ENCODE results near the gene MIEN1.
"Not testable (repeated sequence)": the region's sequence is repeated elsewhere in the genome, so short reads cannot be mapped to it uniquely, and the experiment has no call there.

The MIEN1 gene

DNA sequence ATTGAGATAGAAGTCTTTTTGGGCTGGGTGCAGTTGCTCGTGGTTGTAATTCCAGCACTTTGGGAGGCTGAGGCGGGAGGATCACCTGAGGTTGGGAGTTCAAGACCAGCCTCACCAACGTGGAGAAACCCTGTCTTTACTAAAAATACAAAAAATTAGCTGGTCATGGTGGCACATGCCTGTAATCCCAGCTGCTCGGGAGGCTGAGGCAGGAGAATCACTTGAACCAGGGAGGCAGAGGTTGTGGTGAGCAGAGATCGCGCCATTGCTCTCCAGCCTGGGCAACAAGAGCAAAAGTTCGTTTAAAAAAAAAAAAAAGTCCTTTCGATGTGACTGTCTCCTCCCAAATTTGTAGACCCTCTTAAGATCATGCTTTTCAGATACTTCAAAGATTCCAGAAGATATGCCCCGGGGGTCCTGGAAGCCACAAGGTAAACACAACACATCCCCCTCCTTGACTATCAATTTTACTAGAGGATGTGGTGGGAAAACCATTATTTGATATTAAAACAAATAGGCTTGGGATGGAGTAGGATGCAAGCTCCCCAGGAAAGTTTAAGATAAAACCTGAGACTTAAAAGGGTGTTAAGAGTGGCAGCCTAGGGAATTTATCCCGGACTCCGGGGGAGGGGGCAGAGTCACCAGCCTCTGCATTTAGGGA, 31.0 kb downstream of the MIEN1 start:
- not testable (repeated sequence) for DNase-seq (ENCODE audit: low read depth)

DNA sequence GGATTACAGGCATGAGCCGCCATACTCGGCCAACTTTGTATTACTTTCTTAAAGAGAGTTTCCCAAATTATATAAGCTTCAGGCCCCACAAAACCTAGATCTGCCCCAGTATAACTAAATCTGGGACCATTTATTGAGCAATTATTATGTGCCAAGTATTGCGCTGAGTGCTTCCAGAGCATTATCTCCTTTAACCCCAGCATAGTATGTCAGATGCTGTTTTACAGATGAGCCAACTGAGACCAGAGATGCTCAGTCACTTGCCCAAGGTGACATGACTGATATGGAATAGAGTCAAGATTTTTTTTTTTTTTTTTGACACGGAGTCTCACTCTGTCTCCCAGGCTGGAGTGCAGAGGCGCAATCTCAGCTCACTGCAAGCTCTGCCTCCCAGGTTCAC, 32.4 kb downstream of the MIEN1 start:
- no peak for DNase-seq (ENCODE audit: low read depth)

DNA sequence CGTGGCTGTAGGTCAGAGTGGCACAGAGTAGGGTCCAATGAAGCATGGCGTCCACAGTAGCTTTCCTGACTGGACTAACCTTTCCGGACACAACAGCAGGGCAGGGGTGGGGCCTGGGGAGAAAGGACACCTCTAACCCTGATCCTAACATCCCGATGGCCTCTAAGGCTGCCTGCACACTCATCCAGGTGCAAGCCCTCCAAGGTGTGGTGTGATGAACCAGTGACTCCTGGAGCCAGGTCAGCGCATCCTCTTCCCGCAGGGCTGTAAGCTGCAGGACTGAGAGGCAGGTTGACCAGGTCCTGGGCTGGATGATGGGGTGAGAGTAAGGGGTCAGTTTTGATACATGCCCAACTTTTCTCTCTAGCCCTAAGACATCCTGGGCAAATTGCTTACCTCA, 33.6 kb downstream of the MIEN1 start:
- no peak for DNase-seq (ENCODE audit: low read depth)

DNA sequence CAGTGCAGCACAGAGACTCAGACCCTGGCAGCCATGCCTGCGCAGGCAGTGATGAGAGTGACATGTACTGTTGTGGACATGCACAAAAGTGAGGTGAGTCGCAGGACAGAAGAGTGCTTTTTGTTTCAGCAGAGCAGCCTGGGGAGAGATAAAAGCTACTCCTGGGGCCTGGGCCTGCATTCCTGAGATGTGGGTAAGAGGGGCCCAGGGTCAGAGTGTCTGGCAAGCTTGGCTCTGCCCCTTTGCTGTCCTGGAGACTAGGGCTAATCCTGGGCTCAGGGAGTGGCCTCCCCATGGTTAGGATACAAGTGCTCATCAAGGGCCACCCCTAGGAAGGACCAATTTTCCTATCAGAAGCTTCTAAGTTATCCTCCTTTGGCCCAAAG, 35.2 kb downstream of the MIEN1 start:
- no peak for DNase-seq (ENCODE audit: low read depth)

DNA sequence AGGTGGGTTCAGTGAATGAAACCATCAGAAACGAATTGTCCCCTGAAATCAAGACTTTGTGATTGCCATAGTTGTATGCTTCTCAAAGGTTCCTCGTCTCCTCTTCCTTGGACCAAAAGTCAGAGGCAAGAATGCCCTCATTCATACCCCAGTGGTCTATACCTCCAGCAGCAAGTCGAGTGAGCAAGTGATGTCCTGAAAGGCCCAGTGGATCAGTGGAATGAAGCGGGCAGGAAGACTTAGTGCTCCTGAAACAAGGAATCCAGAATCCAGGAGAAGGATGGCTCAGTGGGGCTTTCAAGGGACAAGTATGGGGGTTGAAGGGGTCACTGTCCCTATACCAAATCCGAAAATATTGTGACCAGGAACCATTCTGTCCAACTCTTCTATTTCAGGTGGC, 35.7 kb downstream of the MIEN1 start:
- no peak for DNase-seq (ENCODE audit: low read depth)

DNA sequence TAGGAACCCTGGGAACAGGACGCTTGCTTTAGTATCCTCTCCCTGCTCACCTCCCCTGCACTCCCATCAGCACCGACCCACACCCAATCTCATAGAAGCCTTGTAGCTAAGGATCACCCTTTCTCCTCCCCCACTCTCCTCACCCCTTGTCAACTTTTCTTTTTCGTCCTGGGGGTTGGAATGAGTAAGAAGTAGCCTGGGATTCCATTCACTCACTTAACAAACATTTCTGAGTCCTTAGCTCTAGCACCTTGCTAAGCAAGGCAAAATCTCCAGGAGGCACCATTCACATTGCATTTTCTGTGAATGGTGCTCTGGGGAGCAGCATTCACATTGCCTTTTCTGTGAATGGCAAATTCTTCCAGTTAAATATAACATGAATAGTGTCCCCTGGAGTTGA, 41.4 kb downstream of the MIEN1 start:
- no peak for DNase-seq (ENCODE audit: low read depth)

DNA sequence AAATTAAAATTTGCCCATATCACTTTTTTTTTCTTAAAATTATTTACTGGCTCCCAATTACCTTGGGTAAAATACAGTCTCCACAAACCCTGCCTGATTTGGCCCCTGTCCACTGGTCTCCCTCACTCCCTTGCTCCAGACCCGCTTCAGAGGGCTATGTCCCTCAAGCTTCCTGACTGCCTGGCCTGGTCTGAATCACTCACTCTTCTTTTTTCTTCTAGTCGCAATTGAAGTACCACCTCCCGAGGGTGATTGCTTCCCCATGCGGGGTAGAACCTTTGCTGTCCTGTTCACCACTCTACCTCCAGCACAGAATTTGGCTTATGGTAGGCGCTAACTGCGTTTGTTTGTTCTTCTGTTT, 41.9 kb downstream of the MIEN1 start:
- no peak for DNase-seq (ENCODE audit: low read depth)

DNA sequence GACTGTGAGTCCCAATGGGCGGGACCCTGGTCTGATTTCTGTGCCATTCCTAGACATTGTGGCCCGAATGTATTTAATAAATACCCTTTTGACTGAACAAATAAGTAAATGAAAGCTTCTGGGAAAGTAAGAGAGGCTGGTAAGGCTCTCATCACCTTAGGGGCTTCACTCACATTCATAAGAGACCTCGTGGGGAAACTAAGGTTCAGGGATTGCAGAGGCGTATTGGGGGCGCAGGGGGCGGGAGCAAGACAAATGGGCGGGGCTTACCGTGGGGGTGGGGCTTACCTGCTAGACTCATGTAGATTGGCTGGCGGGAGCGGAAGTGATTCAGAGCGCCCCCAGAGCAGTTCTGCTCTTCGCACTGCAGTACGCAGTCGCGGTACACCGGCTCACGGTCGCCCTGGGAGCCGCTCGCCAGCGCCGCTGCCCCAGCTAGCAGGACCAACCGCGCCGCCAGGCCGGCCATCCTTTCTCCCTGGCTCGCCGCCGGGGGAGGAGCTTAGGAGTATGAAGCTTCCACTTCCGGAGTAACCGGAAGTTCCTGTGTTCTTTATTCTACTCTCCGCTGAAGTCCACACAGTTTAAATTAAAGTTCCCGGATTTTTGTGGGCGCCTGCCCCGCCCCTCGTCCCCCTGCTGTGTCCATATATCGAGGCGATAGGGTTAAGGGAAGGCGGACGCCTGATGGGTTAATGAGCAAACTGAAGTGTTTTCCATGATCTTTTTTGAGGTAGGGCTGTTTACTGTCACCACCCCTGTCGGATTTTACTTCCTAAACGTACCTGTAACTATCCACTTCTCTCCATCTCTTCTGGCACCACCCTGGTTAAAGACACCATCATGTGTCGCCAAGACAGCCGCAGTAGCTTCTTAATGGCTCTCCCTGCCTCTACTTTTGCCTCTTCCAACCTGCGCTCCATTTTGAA, 42.5 kb downstream of the MIEN1 start, which contains the start of gene PGAP3:
Gene PGAP3, minus strand, starts transcription at position 512 of the 929 bp plus-strand sequence. Its CDS starts 43 bp downstream, at position 469.
- DNase-seq (ENCODE audit: low read depth) = peak; percentile 61

DNA sequence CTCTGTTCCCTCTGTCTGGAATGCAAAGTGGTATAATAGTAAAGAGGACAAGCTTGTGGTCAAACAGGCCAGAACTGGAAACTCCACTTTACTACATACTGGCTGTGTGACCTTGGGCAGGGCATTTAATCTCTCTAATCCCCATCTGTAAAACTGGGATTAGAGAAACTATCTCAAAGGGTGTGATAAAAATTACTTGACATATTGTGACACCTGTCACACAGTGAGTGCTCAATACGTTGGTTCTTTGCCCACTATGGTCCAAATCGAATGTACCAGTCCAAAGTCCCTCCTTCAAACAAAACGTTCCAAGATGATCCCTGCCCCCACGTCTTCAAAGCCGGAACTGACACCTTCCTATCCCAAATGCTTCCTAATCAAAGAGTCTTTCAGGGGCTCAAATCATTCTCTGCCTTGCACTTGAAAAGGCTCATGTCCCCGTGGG, 43.2 kb downstream of the MIEN1 start:
- no peak for DNase-seq (ENCODE audit: low read depth)

DNA sequence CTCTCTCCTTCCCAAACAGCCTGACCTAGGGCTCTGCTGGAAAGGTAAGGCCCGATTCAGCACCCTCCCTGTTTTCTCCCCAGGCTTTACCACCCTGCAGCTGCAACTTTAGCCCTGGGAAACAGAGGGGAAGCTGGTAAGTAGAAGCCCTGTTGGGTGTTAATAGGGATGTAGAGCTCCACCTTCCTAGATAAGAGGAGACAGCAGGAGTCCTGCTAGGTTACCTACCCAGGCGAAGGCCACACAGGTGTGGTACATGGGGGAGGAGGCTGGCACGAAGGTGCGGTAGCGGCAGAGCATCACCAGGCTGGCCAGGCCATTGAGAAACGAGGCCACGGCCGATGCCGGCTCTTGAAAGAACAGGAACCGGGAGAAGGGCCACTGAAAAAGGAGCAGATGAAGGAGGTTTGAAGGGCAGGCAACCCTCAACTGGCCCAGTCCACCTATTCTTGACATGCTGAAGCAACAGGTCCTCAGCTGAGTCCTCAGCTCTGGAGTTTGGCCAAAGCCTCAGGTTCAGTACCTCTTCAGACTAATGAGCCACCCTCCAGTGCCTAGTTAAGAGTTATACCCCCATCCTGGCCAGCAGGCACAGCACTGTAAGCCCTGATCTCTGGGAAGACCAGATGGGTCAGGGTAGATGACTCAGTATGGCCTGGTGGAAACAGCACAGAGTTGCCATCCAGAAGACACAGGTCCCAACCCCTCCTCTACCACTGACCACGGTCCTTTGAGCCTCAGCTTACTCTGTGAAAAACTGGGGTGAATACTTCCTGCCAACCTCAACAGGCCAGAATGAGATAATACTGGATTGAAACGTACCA, 45.8 kb downstream of the MIEN1 start:
- DNase-seq (ENCODE audit: low read depth) = no peak

DNA sequence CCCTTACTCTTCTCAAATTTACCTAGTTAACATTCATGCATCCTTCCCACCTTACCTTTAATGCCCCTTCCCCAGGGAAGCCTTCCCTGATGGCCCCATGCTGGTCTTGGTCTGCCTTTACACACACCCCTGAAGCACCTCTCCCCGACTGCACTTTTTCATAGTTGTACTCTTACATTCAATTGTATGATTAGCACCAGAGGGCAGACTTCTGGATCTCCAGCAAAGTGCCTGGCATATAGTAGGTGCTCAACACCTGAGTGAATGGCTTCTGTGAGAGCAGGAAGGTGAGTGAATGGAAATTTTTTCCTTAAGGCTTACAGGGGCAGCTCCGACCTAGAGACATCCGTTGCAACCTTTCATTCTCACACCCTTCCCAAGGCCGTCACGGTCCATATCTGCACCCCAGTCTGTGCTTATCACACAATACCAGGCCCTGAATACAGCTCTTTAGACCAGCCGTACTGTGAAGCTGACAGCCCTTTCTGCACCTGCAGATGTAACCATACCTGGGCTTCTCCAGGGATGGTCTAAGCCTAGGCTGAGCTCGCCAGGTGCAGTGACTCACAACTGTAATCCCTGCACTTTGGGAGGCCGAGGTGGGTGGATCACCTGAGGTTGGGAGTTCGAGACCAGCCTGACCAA, 46.9 kb downstream of the MIEN1 start:
- DNase-seq (ENCODE audit: low read depth) = no peak

DNA sequence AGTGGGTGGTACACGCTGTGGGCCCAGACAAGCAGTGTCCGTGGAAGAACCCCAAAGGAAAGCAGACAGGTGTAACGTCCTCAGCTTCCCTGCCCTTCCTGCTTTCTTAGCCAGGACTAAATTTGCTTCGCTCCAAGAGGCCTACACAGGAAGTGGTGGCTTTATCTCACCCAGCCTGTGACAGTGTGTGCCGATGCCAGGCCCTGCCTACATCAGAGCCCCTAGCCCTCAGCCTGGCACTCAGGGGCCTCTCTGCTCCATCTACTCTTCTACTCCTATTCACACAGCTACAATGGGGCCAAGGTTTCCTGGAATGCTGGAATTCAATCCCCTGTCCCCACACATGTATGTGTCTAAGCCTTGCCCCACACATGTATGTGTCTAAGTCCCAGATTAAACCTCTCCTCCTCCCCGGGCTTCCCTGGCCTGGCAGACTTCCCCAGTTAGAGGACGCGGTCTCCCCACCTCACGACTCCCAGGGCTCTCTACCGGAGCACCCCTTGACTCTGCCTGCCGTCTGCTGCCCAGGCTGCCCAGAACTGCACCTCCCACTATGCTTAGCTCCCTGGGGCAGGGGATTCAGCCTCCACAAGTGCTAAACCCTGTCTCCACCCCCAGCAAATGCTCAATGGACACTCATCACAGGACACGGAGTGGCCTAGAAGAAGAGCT, 50.7 kb downstream of the MIEN1 start:
- no peak for DNase-seq (ENCODE audit: low read depth)
